CD4-positive, alpha-beta memory T cell (primary cell): ENCODE results near the gene OARD1. TPM values are rescaled to one million over a fixed set of nuclear protein-coding genes. Genes with fewer than 3 reads are reported as not detected.

Experiments used
- CTCF ChIA-PET: fragments of 350-600 bp; sonication (Branson Sonifier 250); formaldehyde crosslinking; loops from one replicate; lab custom pipeline; 2021; ENCODE audit warnings: inconsistent platforms; ENCODE audit not compliant: partially characterized antibody; lab: Charles Lee
- POLR2A ChIA-PET: fragments of 350-600 bp; sonication (Branson Sonifier 250); formaldehyde crosslinking; loops from one replicate; lab custom pipeline; 2021; ENCODE audit not compliant: partially characterized antibody; lab: Charles Lee
- DNase-seq, 5 donors: peaks; one replicate each; pipeline versions ENCODE4 v3.0.0 to v3.0.0-alpha.2; 2020 to 2022; ENCODE audit warnings: mixed read lengths in 1 of 5
- H3K27ac ChIP-seq: one replicate; pipeline ENCODE4 v1.7.0; 2013; ENCODE audit warnings: low read depth, low read length
- H3K27me3 ChIP-seq: 2 replicates; pipeline ENCODE4 v1.7.0; 2013; ENCODE audit warnings: mild to moderate bottlenecking, low read length, moderate library complexity; ENCODE audit not compliant: insufficient read depth
- H3K36me3 ChIP-seq: 2 replicates; pipeline ENCODE4 v1.7.0; 2013; ENCODE audit warnings: mild to moderate bottlenecking, low read length, moderate library complexity; ENCODE audit not compliant: insufficient read depth
- H3K4me1 ChIP-seq: 2 replicates; pipeline ENCODE4 v1.7.0; 2013; ENCODE audit warnings: mild to moderate bottlenecking, low read length, moderate library complexity; ENCODE audit not compliant: insufficient read depth
- H3K4me3 ChIP-seq, 2 donors: one replicate each; pipeline ENCODE4 v1.7.0; 2013; ENCODE audit warnings: low read length in 2 of 2, mild to moderate bottlenecking in 1 of 2
- H3K9me3 ChIP-seq, 2 donors: one replicate each; pipeline ENCODE4 v1.7.0; 2013; ENCODE audit warnings: low read length in 2 of 2, control low read depth in 1 of 2; ENCODE audit not compliant: control insufficient read depth in 1 of 2
- H3K27ac Mint-ChIP-seq, 7 donors: one replicate each; pipeline ENCODE4 v1.8.0; 2020 to 2021; ENCODE audit warnings: mixed read lengths in 7 of 7, mild to moderate bottlenecking in 6 of 7, inconsistent platforms in 3 of 7, moderate library complexity in 3 of 7
- H3K27me3 Mint-ChIP-seq, 2 donors: one replicate each; pipeline ENCODE4 v1.8.0; 2020 to 2021; ENCODE audit warnings: mixed read lengths in 2 of 2
- H3K36me3 Mint-ChIP-seq, 2 donors: one replicate each; pipeline ENCODE4 v1.8.0; 2020 to 2021; ENCODE audit warnings: mixed read lengths in 2 of 2, inconsistent platforms in 1 of 2, mild to moderate bottlenecking in 1 of 2
- H3K4me1 Mint-ChIP-seq, 4 donors: one replicate each; pipeline ENCODE4 v1.8.0; 2020 to 2021; ENCODE audit warnings: mixed read lengths in 4 of 4, mild to moderate bottlenecking in 1 of 4
- H3K4me3 Mint-ChIP-seq, 8 donors: one replicate each; pipeline ENCODE4 v1.8.0; 2020 to 2021; ENCODE audit warnings: mixed read lengths in 8 of 8, mild to moderate bottlenecking in 7 of 8, moderate library complexity in 6 of 8, inconsistent platforms in 3 of 8
- H3K9me3 Mint-ChIP-seq, 8 donors: one replicate each; pipeline ENCODE4 v1.8.0; 2020 to 2021; ENCODE audit warnings: mixed read lengths in 8 of 8, mild to moderate bottlenecking in 5 of 8, inconsistent platforms in 3 of 8, moderate library complexity in 1 of 8
- intact Hi-C: fragments of 100-400 bp; cut with micrococcal nuclease; formaldehyde crosslinking; loops from one replicate; pipeline ENCODE4 v1.15.1; 2023
- polyA plus RNA-seq, 2 donors: library from polyadenylated mRNA; unstranded; fragments of 300-500 nt; fragmentation: Illumina TruSeq; gene quantifications; one replicate each; pipeline ENCODE4 v1.2.3, GENCODE V29; 2021
- total RNA-seq, 2 experiments: library from RNA; stranded (reverse); gene quantifications; one replicate each; pipeline ENCODE4 v1.2.3, GENCODE V29; 2021

Gene OARD1
- total and polyA plus RNA-seq, 4 experiments from 2014 or later: 41.0 to 56.7 (median 54.0) TPM

DNA sequence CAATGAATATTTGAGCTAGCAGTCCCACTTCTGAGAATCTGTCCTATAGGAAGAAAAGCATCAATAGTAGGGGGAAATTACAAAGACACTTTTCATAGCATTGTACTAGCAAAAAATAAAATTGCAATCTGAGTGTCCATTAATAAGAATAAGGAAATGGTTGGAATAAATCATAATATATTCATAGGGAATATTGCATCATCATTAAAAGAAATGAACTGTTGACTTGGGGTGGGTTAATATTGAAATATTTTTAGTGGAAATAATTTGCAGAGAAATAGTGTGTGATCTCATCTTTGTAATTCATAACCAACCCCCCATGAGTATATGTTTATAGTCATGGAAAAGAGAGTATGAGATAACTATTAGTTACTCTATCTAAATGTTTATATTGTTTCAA lies 13.0 kb upstream of the OARD1 start:
- no peak for DNase-seq
- Mint-ChIP-seq H3K4me1 (peaks cover 28 to 44% (median 36%) of the 10 kb centered on the region in 4 donors), H3K4me3 (no peak overlapping the region), H3K36me3 (peaks cover 52 to 83% of the 10 kb centered on the region in 2 donors), H3K27me3 (no peaks in the 10 kb centered on the region), H3K27ac (peak overlapping the region in 1 of 7 donors; percentile 25), H3K9me3 (no peaks in the 10 kb centered on the region)
- peaks cover 31% of the 10 kb centered on the region for H3K36me3 ChIP-seq
- no peaks in the 10 kb centered on the region for H3K27me3 ChIP-seq
- no peaks in the 10 kb centered on the region for H3K9me3 ChIP-seq
- no peak overlapping the region for H3K4me3 ChIP-seq
- CTCF ChIA-PET: no interaction called here
- peaks cover 41% of the 10 kb centered on the region for H3K4me1 ChIP-seq
- intact Hi-C loops: no loop called here
- no peak overlapping the region for H3K27ac ChIP-seq
- POLR2A ChIA-PET: no interaction called here

DNA sequence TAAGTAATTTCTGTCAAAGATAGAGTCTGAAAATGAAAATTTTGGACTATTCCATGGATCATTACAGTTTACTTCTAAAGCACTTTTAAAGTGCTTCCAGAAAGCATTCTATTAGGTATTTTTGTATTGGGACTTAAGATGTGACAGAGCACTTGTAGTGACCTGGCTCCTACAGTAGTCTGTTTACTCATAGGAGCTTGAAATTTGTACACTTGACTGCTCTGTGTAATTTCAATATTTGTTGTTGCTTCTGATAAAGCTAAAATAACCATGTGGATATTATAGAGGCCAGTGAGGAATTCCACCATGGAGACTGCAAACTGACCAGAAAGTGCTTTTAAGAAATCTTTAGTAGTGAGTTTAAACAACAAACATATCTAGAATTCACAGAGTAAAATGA lies 10.9 kb upstream of the OARD1 start:
- peaks cover 52% of the 10 kb centered on the region for H3K4me1 ChIP-seq
- Mint-ChIP-seq H3K9me3 (no peaks in the 10 kb centered on the region), H3K27me3 (no peaks in the 10 kb centered on the region), H3K36me3 (peaks cover 53 to 81% of the 10 kb centered on the region in 2 donors), H3K27ac (peak overlapping the region in 1 of 7 donors; percentile 31), H3K4me3 (peak overlapping the region in 1 of 8 donors; percentile 21), H3K4me1 (peaks cover 32 to 62% (median 47%) of the 10 kb centered on the region in 4 donors)
- no peak overlapping the region for H3K4me3 ChIP-seq
- DNase-seq: no peak
- ChIA-PET CTCF (no interaction called here), POLR2A (interaction anchor here (1.8 kb wide), 1 partner anchor 10 kb away, joined by 3 read pairs; the partner anchor contains the start of genes NFYA and OARD1)
- H3K27ac ChIP-seq: no peak overlapping the region
- intact Hi-C loops: no loop called here
- no peaks in the 10 kb centered on the region for H3K9me3 ChIP-seq
- peaks cover 30% of the 10 kb centered on the region for H3K36me3 ChIP-seq
- no peaks in the 10 kb centered on the region for H3K27me3 ChIP-seq

DNA sequence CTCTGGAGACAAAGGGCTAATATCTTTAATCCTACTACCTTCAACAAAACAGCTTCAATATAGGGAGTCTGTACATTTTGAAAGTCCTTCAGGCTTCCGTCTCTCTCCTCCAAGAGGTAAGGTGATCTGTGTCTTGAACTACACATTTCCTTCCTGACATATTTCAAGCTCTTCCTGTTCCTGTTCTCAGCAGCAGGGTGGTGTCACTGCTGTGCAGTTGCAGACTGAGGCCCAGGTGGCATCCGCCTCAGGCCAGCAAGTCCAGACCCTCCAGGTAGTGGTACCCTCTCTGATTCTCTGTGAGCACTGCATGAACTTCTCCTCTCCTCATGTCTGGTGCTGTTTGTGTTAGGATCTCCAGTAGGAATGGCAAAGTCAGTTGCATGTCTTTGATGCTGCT lies 8.5 kb upstream of the OARD1 start:
- no peaks in the 10 kb centered on the region for H3K27me3 Mint-ChIP-seq
- H3K4me3 ChIP-seq: peak overlapping the region in 1 of 2 donors; percentile 17
- DNase-seq: peak in 4 of 5 donors; percentile 18 to 37 (median 28)
- no peaks in the 10 kb centered on the region for H3K27me3 ChIP-seq
- peaks cover 25% of the 10 kb centered on the region for H3K36me3 ChIP-seq
- H3K36me3 Mint-ChIP-seq: peaks cover 39 to 63% of the 10 kb centered on the region in 2 donors
- H3K4me1 Mint-ChIP-seq: peaks cover 43 to 82% (median 61%) of the 10 kb centered on the region in 4 donors
- peaks cover 66% of the 10 kb centered on the region for H3K4me1 ChIP-seq
- peak overlapping the region; percentile 28 to 90 (median 86) for H3K4me3 Mint-ChIP-seq
- no peaks in the 10 kb centered on the region for H3K9me3 ChIP-seq
- peak overlapping the region; percentile 75 to 95 (median 91) for H3K27ac Mint-ChIP-seq
- no peaks in the 10 kb centered on the region for H3K9me3 Mint-ChIP-seq
- ChIA-PET CTCF (interaction anchor here (1.1 kb wide), 1 partner anchor 102 kb away, joined by 4 read pairs; no protein-coding TSS in a partner anchor), POLR2A (interaction anchor here (0.7 to 1.1 kb wide), 2 partner anchors 8 to 11 kb away, joined by 3 to 5 read pairs; partner anchors contain the start of genes NFYA and OARD1)
- H3K27ac ChIP-seq: peak overlapping the region; percentile 49
- intact Hi-C loops: no loop called here

DNA sequence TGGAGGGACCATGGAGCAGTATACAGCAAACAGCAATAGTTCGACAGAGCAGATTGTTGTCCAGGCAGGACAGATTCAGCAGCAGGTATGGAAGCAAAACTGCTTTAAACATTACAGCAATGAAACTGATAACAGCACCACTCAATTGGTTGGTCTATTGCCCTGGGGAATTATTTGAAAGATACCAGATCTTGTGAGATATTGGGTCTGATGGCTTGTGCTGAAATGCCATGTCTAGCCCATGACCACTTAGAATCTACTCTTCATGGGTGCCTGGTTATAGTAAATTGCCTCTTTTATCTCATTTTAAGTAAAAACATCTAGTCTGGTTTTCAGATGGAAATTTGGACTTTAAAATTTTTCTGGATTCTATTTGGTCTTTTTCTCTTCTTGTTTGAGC lies 6.9 kb upstream of the OARD1 start:
- H3K36me3 Mint-ChIP-seq: peaks cover 31 to 56% of the 10 kb centered on the region in 2 donors
- POLR2A ChIA-PET: no interaction called here
- no peak for DNase-seq
- Histone ChIP-seq H3K27ac (peak overlapping the region; percentile 17), H3K27me3 (no peaks in the 10 kb centered on the region), H3K36me3 (peaks cover 14% of the 10 kb centered on the region), H3K4me1 (peaks cover 75% of the 10 kb centered on the region), H3K9me3 (no peaks in the 10 kb centered on the region), H3K4me3 (no peak overlapping the region)
- intact Hi-C loops: no loop called here
- no peaks in the 10 kb centered on the region for H3K9me3 Mint-ChIP-seq
- peaks cover 54 to 92% (median 75%) of the 10 kb centered on the region in 4 donors for H3K4me1 Mint-ChIP-seq
- CTCF ChIA-PET: interaction anchor here (1.1 to 1.8 kb wide), 2 partner anchors 51 to 103 kb away, joined by 3 to 5 read pairs; no protein-coding TSS in a partner anchor
- H3K27ac Mint-ChIP-seq: peak overlapping the region; percentile 43 to 91 (median 78)
- no peaks in the 10 kb centered on the region for H3K27me3 Mint-ChIP-seq
- peak overlapping the region in 2 of 8 donors; percentile 29 to 53 for H3K4me3 Mint-ChIP-seq

DNA sequence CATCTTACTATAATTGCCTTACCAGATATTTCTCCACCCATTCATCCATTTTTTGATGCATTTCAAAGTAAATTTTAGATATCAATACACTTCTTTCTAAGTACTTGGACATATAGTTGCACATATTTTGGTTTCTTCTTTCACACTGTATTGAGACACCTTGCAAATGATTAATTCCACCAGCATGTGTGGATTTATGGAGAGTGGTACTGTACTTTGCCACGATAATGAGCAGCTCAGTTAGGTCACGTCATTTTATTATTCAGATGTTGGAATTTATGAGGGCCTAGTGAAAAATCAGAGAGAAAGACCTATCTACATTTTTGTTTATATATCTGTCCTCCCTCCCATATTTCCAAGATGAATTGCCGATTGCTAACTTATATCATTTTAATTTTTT lies 5.9 kb upstream of the OARD1 start:
- intact Hi-C loops: no loop called here
- DNase-seq: no peak
- POLR2A ChIA-PET: no interaction called here
- H3K36me3 ChIP-seq: peaks cover 10% of the 10 kb centered on the region
- Mint-ChIP-seq H3K9me3 (no peaks in the 10 kb centered on the region), H3K27ac (peak overlapping the region in 5 of 7 donors; percentile 45 to 80 (median 75)), H3K4me1 (peaks cover 53 to 87% (median 70%) of the 10 kb centered on the region in 4 donors), H3K27me3 (no peaks in the 10 kb centered on the region), H3K36me3 (peaks cover 24 to 50% of the 10 kb centered on the region in 2 donors), H3K4me3 (no peak overlapping the region)
- H3K4me1 ChIP-seq: peaks cover 72% of the 10 kb centered on the region
- H3K4me3 ChIP-seq: no peak overlapping the region
- H3K27ac ChIP-seq: no peak overlapping the region
- no peaks in the 10 kb centered on the region for H3K9me3 ChIP-seq
- CTCF ChIA-PET: interaction anchor here (1.8 kb wide), 1 partner anchor 104 kb away, joined by 5 read pairs; no protein-coding TSS in a partner anchor
- no peaks in the 10 kb centered on the region for H3K27me3 ChIP-seq

DNA sequence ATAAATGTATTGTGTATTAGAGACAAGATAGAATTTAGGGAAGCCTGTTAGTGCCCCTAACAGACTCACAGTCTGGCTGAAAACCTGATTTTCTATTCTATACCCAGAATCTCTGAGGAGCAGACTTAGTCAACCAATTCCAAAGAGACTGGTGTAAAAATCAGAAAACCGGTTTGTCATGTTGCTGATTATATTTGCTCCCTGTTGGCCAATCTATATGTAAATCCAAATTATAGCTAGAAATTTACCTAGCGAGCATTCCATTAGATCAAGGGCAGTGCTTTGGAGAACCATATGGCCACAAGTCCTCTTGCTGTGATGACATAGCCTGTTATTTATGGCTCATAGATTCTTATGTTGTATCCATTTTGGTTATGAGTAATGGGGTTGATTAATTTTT lies 5.4 kb upstream of the OARD1 start:
- H3K9me3 Mint-ChIP-seq: peaks cover 0 to 2% (median 0%) of the 10 kb centered on the region in 8 donors
- DNase-seq: no peak
- H3K27ac ChIP-seq: no peak overlapping the region
- H3K4me3 ChIP-seq: no peak overlapping the region
- H3K27ac Mint-ChIP-seq: peak overlapping the region in 2 of 7 donors; percentile 75 to 88
- peak overlapping the region in 1 of 8 donors; percentile 18 for H3K4me3 Mint-ChIP-seq
- POLR2A ChIA-PET: no interaction called here
- intact Hi-C loops: no loop called here
- peaks cover 22 to 48% of the 10 kb centered on the region in 2 donors for H3K36me3 Mint-ChIP-seq
- peaks cover 66% of the 10 kb centered on the region for H3K4me1 ChIP-seq
- H3K4me1 Mint-ChIP-seq: peaks cover 49 to 85% (median 65%) of the 10 kb centered on the region in 4 donors
- H3K27me3 Mint-ChIP-seq: no peaks in the 10 kb centered on the region
- peaks cover 8% of the 10 kb centered on the region for H3K36me3 ChIP-seq
- H3K27me3 ChIP-seq: no peaks in the 10 kb centered on the region
- H3K9me3 ChIP-seq: no peaks in the 10 kb centered on the region
- CTCF ChIA-PET: no interaction called here
